Ramos (cell line): Measurements from ENCODE around the gene CAV3.
"Not testable (repeated sequence)": the region's sequence is repeated elsewhere in the genome, so short reads cannot be mapped to it uniquely, and the experiment has no call there.

Experiments
- in situ Hi-C: fragments of 300-500 bp; cut with MboI; formaldehyde crosslinking; loops from one replicate; pipeline ENCODE4 v1.14.3; 2022; ENCODE audit warnings: low sequenced_read_pairs; ENCODE audit not compliant: unreplicated experiment

Gene CAV3

DNA sequence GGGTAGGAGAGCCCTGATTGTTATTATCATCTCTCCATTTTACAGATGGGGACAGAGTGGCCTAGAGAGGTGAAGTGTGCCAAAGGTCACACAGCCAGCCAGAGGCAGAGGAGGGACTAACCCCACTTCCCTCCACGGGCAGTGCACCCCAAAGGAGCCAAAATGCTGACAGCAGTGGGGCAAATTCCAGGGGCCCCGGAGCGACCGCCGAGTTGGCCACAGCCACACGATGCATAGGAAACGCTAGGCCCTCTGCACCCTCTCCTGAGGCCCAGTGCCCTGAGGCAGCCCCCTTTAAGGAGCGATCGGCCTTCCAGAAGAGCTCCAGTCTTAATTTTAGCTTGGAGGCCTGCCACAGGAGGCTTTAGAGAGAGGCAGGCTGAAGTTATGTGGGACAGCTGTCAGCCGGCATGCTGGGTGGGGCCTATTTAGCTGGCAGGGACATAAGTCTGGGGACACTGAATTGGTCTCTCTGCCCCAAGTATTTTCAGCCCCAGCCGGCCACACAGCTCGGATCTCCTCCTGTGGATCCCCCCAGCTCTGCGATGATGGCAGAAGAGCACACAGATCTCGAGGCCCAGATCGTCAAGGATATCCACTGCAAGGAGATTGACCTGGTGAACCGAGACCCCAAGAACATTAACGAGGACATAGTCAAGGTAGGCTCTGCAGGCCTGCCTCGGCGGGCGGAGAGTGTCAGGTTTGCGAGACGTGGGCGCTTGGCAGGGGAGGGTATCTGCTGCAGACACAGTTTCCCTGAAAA is at the start of gene CAV3:
Gene CAV3 (plus strand): TSS at position 471 of the 763 bp plus-strand sequence. CDS start 75 bp downstream, at position 546.
- in situ Hi-C loops: no loop called here

DNA sequence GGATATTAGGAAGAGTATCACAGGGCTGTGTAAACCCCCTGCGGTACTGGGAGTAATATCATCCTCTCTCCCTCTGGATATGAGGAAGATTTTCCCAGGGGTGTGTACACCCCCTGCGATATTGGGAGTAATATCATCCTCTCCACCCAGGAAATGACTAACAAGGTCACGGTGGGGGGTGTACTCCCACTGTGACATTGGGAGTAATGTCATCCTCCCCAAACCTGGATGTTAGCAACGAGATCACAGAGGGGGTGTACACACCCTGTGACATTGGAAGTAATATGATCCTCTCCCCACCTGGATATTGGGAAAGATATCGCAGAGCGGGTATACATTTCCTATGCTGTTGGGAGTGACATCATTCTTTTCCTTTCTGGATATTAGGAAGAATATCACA is 48.6 kb upstream of the CAV3 start:
- in situ Hi-C loops: not testable (repeated sequence)

DNA sequence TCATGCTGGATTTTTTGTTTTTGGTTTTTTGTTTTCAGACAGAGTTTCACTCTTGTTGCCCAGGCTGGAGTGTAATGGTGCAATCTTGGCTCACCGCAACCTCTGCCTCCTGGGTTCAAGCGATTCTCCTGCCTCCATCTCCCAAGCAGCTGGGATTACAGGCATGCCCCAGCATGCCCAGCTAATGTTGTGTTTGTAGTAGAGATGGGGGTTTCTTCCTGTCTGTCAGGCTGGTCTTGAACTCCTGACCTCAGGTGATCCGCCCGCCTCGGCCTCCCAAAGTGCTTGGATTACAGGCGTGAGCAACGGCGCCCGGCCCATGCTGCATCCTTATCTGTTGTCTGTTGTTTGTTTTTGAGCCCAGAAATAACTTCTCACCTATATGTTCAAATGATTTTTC is 42.3 kb upstream of the CAV3 start:
- in situ Hi-C loops: not testable (repeated sequence)

DNA sequence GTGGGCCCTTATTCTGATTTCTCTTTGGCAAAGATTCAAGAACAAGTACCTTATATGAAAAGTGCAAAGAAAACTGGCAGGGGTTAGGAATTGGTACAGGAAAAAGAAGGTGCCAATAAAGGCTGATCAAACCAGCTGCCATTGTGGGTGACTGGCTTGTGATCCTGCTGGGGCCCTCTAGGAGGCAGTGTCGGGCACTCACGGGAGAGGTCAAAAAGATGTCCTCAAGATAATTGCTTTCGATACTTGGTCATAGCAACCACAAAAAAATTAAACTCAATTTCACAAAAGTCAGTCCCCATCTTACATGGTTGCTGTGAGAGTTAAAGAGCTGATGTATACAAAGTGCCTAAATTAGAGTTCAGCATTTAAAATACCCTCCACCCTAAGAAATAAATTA is 31.0 kb upstream of the CAV3 start:
- in situ Hi-C loops: no loop called here

DNA sequence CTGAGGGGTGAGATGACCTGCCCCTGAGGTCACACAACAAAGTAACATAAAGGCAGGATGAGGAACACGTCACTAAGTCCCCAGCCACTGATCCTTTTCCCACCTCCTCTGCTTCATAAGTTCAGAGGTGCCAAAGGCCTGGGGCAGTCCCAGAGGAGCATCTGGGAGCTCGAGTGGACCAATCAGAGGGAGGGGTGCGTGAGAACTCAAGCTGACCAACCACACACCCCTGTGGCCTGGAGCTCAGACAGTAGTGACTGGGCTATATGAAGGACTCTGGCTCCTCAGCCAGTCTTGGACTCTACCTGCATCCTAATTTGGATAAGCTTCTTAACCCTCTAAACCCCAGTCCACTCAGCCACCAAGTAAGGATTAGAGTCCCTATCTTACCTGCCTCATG is 28.0 kb upstream of the CAV3 start:
- in situ Hi-C loops: no loop called here

DNA sequence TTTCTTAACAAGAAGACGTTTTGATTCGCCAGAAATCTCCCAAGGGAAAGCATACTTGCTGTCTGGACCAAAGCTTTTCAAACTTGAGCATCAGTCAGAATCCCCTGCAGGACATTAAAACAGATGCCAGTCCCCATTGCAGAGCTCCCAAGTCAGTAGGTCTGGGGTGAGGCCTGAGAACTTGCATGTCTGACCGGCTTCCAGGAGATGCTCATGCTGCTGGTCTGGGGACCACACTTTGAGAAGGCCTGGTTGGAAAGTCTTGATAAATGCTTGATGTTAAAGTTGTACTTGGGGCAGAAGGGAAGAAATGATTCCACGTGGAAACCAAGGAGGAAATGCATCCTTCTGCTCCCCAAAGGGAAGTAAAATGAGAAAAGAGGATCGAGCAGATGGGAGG is 24.3 kb upstream of the CAV3 start:
- in situ Hi-C loops: no loop called here

DNA sequence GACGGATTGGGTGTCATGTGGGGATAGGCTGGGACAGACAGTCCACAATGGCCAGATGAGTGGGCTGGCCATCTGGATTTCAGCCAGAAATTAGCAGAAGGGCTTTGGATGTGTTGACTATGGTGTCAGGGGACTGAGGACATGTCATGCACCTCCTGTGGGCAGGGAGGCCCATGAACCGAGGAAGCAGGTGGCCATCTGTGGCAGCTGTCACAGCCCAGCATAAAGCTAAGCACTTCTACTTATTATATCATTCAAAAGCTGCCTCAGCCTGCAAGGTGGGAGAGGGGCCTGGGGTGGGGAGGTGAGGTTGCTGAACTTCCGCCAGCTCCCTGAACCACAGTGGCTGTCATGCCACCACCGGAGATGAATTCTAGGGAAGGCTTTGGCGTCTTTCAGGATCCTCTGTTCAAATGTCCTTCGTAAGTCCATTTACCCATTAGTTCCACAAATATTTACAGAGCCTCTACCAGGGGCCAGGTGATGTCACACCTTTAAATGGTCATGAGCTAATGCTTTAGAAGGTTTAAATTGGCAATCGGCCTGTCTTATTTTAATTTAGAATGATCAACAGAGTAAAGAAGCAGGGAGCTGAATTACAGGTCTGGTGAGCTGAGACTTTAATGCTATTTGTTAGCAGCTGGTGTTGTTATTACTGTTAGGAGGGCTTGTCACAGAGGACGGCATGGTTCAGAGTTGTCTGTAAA is 23.6 kb upstream of the CAV3 start:
- in situ Hi-C loops: no loop called here

DNA sequence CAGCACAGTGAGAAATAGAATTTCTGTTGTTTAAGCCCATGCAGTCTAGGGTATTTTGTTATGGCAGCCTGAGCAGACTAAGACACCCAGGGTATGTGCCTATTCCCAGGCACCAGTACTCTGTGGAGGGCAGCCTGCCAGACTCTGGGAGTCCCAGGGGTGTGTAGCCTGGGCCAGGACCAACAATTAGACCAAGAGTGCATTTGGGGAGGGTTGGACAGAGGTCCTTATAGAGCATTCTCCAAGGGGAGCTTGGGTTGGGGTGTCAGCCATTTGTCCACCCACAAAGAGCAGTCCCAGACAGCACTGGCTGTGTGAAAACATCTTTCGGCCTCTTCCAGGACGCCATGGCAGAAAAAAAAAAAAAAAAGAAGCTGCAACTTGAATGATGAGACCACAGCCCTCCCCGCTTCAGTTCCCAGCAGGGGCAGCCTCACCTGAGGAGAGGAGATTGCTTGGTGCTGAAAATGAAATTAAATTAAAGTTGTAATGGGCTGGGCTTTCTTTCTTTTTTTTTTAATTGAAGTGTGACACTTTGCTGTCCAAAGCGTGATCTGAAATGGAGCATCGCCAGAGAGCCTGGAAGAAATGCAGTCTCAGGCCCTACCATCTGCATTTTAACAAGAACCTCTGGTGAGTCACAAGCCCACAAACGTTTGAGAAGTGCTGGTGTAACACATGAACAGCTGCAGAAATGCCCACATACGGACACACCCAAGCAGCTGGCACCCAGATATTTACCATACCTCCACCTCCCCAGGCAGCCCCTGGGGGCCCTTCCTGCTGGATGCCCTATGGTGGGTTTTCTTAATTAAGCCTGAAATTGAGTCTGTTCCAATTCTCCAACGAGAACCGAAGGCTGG is 21.3 kb upstream of the CAV3 start:
- in situ Hi-C loops: no loop called here

DNA sequence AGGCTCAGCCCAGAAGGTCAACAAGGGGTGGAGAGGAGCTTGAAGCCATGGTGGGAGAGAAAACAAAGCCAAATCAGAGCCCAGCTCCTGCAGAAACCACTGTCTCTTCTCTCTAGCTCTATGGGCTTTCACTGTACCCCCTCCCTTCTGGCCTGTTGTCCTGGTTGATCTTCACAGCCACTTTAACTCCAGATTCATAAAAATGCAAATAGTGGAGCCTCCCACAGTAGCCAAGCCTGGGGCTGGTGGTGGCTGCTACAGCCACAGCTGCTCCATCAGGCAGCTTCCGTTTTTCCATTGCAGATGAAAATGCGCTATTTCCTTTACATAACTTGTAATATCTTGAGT is 20.7 kb upstream of the CAV3 start:
- in situ Hi-C loops: no loop called here

DNA sequence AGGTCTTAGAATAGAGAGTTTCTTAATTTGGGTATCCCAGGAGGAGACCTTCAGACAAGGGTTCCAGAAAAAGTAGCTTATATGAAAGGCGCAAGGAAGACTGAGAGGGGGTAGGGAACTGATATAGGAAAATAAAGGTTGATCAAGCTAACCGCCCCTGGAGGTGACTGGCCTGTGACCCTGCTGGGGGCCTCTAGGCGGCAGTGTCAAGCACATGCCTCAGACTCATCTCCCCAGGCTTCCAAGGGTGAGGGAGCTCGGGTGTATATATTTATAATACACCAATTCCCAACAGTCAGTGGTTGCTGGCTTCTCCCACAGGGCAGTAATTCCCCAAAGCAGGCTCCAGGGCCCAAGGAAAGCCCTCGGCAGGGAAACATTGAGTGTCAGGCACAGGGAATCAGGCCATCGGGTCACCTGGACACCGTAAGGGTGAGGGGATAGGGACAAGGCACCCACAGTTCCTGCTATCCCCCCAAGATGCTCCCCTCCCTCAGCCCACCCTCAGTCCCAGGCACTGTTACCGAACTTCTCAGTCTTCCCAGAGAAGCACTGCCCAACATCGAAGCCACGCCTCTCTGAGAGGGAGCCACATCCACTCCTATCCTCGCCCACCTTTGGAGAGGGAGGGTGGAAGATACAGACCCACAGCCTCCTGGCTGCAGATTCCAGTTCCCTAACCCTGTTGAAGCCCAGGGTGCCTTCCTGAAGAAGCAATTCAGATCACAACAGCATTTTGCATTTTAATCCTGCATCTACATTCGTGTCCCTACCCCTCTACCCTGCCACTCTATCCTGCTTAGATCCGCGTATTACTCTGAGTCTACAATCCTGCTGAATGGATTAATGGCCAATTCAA is 19.5 kb upstream of the CAV3 start:
- in situ Hi-C loops: no loop called here

DNA sequence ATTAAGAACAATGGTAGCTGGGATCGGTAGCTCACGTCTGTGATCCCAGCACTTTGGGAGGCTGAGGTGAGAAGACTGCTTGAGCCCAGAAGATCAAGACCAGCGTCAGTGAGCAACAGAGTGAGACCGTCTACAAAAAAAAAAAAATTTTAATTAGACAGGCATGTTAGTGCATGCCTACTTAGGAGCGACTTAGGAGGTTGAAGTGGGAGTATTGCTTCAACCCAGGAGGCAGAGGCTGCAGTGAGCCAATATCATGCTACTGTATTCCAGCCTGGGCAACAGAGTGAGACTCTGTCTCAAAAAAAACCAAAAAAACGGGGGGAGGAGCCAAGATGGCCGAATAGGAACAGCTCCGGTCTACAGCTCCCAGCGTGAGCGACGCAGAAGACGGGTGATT is 17.8 kb upstream of the CAV3 start:
- in situ Hi-C loops: not testable (repeated sequence)

DNA sequence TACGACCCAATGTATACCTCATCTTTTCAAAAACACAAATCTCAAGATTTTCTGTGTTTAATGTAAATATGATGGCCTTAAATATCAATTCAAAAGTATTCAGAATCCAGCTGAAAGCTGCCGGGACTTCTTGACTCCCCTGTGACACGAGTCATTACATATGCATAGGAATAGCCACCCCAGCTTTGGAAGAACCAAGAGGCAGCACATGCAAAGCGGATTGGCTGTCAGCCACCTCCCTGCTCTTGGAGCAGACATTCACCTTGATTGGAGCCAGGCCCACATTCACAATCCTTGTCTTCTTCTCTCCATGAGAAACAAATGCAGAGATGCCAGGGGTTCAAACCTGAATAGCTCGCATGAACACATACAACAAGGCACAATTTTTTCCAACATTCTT is 10.8 kb upstream of the CAV3 start:
- in situ Hi-C loops: no loop called here

DNA sequence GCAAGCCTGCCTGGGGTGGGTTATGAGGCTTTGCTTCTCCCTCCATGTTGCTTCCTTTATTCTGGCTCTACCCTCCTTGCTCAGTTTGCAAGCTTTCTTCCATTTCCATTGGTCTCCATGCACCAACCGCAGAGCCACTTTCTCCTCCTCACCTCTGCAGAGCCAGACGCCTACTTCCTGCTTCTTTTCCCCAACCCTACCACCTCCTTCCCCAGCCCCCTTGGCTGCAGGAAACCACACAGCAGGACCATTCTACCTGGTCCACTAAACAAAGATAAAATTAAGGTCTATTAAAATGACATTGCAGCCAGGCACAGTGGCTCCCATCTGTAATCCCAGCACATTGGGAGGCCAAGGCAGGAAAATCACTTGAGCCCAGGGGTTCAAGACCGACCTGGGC is 10.0 kb upstream of the CAV3 start:
- in situ Hi-C loops: no loop called here

DNA sequence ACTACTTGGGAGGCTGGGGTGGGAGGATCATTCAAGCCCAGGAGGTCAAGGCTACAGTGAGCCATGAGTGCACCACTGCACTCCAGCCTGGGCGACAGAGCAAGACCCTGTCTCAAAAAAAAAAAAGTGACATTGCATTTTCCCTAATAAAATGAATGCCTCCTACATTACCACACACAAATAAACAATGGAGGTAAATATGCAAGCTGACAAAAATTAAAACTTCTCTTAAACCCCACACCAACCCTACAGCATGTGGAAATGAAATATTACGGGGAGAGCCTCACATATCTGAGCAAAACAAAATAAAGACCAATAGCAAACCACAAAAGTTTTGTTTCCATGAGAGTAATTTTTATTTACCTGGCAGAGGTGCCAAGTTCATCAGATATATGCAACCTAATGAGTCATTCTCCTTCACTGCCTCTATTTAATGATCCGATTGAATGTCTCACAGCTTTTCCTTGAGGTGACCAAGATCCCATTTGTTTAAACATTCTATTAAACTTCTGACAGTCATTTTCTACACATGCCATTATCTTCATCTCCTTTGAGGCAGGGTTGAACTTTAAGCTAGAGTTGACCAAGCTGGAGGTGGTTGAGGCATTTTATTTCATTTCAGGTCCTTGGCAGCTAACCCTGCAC is 9.4 kb upstream of the CAV3 start:
- in situ Hi-C loops: no loop called here

DNA sequence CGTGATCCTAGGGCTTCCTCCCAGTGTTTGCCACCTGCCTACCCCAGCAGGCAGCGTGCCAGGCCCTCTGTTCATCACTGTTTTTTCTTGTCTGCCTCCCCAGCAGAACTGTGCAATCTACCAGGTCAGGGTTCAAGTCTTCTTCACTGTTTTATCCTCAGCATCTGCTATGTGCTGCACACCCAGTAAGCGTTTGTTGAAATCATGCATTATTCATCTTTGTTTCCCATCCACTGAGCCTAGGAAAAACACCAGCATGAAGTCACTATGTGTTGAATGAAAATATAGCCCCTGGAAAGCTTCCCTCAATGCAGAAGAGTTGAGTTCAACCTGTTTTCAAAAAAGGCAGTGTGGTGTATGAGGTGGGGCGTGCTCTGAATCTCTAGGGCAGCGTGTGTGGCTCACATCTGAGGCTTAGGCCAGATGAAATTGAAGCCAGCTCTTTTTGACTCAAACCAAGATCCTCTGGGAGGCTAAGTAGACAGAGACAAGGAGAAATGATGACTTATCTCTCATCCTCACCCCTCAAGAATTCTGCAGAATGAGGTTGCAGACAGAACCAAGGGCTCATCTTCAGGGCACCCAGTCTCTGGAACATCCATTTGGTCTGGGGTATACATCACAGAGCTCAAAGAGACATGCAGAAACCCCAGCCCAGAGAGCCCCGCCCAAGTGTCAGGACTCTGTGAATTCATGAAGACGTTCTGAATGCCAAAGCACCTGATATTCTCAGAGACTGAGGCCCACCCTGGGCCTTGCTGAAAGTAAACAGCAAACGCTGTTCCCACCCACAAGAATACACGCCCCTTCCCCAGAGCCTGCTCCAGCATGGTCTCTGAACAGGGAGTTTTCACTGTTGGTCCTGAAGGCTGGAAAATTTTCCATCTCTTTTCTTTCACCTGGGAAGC is 5.7 kb upstream of the CAV3 start:
- in situ Hi-C loops: no loop called here

DNA sequence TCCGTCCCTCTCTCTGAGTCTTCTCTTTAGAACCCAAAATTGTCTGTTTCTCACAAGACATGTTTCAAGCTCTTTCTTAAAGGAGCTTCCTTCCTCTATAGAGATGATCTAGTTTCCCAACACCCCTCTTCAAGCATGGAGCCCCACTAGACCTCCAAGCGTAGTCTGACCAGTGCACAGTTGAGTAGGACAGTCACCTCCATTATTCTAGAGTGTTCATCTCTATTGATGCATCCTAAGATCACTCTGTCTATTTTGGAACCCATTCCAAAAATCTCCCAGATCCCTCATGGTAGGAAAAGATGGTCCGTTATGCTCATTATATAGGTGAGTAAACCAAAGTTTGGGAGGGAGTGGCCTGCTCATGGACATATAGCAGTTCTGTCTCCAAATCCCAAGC is 4.1 kb upstream of the CAV3 start:
- in situ Hi-C loops: no loop called here

DNA sequence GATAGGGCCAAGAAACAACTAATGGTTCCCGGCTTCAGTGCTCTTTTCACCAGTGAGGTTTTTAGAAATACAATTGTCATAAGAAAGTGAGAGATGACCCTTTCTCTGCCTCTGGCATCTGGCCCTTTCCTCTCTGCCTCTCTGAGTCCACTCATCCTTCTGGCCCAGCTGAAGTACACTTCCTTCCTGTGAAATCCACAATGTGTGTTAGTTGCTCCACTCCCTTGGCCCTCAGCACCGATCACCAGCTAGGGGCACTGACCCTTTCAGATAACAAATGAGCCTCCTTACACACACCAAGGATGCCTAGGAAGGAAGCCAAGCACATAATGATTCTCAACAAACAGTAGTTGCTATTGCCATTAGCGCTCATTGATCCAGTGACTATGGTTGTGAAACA is 2.9 kb upstream of the CAV3 start:
- in situ Hi-C loops: no loop called here

DNA sequence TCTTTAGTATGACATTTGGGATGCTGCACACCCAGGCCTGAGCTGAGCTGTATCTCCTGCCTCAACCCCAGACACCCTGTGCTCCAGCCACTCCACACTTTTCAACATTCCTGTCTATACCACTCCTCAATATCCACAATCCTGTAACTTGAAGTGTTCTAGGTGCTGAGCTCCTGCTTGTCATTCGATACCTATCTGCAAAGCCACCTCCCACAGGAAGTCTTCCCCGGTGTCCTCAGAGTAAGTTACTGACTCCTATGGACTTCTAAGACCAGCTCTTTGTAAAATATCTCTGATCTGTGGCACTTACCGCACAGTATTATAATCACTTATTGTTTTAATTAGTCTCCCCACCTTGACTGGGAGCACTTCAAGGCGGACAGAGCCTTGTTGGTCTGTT is 1.2 kb upstream of the CAV3 start:
- in situ Hi-C loops: no loop called here
